NOMO-1 (cell line): ENCODE measurements around the gene RAMP3.

Experiments used
- DNase-seq, 2 experiments: peaks; one replicate each; lab custom pipeline; 2025; ENCODE audit not compliant: unreplicated experiment in 2 of 2; lab: John Stamatoyannopoulos, UW

RAMP3 gene

GRCh38 chr7:45178241-45179225 lies 20.9 kb downstream of the RAMP3 start:
- DNase-seq = no peak

- no peak for DNase-seq
Measured at GRCh38 chr7:45179666-45180065, 22.1 kb downstream of the RAMP3 start.

- DNase-seq = no peak
Measured at GRCh38 chr7:45180084-45180986, 22.7 kb downstream of the RAMP3 start.

- no peak for DNase-seq
Measured at GRCh38 chr7:45181286-45181960, 23.8 kb downstream of the RAMP3 start.

GRCh38 chr7:45181991-45182855 lies 24.6 kb downstream of the RAMP3 start:
- no peak for DNase-seq

GRCh38 chr7:45182856-45183710 lies 25.5 kb downstream of the RAMP3 start:
- no peak for DNase-seq

GRCh38 chr7:45183711-45184210 lies 26.2 kb downstream of the RAMP3 start:
- no peak for DNase-seq

GRCh38 chr7:45184326-45185027 lies 26.9 kb downstream of the RAMP3 start:
- no peak for DNase-seq

GRCh38 chr7:45185028-45185863 lies 27.7 kb downstream of the RAMP3 start:
- DNase-seq = no peak

- DNase-seq = no peak
Measured at GRCh38 chr7:45185864-45186250, 28.3 kb downstream of the RAMP3 start.

GRCh38 chr7:45186261-45186813 lies 28.7 kb downstream of the RAMP3 start:
- no peak for DNase-seq

- DNase-seq = no peak
Measured at GRCh38 chr7:45187089-45187945, 29.7 kb downstream of the RAMP3 start.

- DNase-seq = no peak
Measured at GRCh38 chr7:45187946-45188411, 30.4 kb downstream of the RAMP3 start.

- DNase-seq = no peak
Measured at GRCh38 chr7:45188736-45189135, 31.1 kb downstream of the RAMP3 start.

- no peak for DNase-seq
Measured at GRCh38 chr7:45189151-45189970, 31.8 kb downstream of the RAMP3 start.
